Upper lobe of right lung (tissue), 1 donor: ENCODE measurements around the gene ELMOD1. TPM values are rescaled to one million over a fixed set of nuclear protein-coding genes. Genes with fewer than 3 reads are reported as not detected.

ENCODE experiments used
- ATAC-seq: fragments of 200-7000 bp; cut with Tn5 transposase; one replicate; pipeline ENCODE4 v1.9.1; 2020; ENCODE audit warnings: mild to moderate bottlenecking, moderate library complexity
- DNase-seq: peaks from one replicate; pipeline ENCODE4 v3.0.0-alpha.2; 2020
- H3K27ac ChIP-seq: fragments of 200-600 bp; one replicate; pipeline ENCODE4 v1.8.0; 2022
- H3K27me3 ChIP-seq: fragments of 200-600 bp; one replicate; pipeline ENCODE4 v1.8.0; 2022; ENCODE audit warnings: mild to moderate bottlenecking
- H3K36me3 ChIP-seq: fragments of 200-600 bp; one replicate; pipeline ENCODE4 v1.8.0; 2022
- H3K4me1 ChIP-seq: fragments of 200-600 bp; one replicate; pipeline ENCODE4 v1.8.0; 2022
- H3K4me3 ChIP-seq: fragments of 200-600 bp; one replicate; pipeline ENCODE4 v1.8.0; 2022; ENCODE audit warnings: mild to moderate bottlenecking
- H3K9me3 ChIP-seq: fragments of 200-600 bp; one replicate; pipeline ENCODE4 v1.8.0; 2022
- intact Hi-C: fragments of 100-400 bp; cut with DNase I; formaldehyde crosslinking; loops from one replicate; pipeline ENCODE4 v1.11.0; 2022
- total RNA-seq: library from RNA; stranded (reverse); fragmentation: NEBNext Ultra II Directional; extraction: Animal tissue kit (Norgen Biotek cat#: 25700); gene quantifications from one replicate; pipeline ENCODE4 v1.2.1, GENCODE V29; 2021
- TF ChIP-seq, protein P1 (sequence below): fragments of 200-600 bp; IDR thresholded peaks from one replicate; pipeline ENCODE4 v1.8.0; 2022; ENCODE audit warnings: antibody characterized with exemption
- donor health status: DM: no; HTN: yes; CAD: no; lungs with severe emphysema.

ELMOD1 gene
- total RNA-seq, 1 donor from 2014 or later = 2.8 TPM

- TF ChIP-seq, protein P1, sequence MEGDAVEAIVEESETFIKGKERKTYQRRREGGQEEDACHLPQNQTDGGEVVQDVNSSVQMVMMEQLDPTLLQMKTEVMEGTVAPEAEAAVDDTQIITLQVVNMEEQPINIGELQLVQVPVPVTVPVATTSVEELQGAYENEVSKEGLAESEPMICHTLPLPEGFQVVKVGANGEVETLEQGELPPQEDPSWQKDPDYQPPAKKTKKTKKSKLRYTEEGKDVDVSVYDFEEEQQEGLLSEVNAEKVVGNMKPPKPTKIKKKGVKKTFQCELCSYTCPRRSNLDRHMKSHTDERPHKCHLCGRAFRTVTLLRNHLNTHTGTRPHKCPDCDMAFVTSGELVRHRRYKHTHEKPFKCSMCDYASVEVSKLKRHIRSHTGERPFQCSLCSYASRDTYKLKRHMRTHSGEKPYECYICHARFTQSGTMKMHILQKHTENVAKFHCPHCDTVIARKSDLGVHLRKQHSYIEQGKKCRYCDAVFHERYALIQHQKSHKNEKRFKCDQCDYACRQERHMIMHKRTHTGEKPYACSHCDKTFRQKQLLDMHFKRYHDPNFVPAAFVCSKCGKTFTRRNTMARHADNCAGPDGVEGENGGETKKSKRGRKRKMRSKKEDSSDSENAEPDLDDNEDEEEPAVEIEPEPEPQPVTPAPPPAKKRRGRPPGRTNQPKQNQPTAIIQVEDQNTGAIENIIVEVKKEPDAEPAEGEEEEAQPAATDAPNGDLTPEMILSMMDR = peak; percentile 48
- intact Hi-C loops = no loop called here
- Histone ChIP-seq H3K27ac (no peak overlapping the region), H3K4me1 (no peaks in the 10 kb centered on the region), H3K27me3 (peaks cover 30% of the 10 kb centered on the region), H3K4me3 (no peak overlapping the region), H3K36me3 (no peaks in the 10 kb centered on the region), H3K9me3 (no peaks in the 10 kb centered on the region)
- ATAC-seq (peak; percentile 90), DNase-seq (peak; percentile 67)
Measured at GRCh38 chr11:107598225-107599139, 7.5 kb downstream of the ELMOD1 start.

GRCh38 chr11:107605061-107606006 lies 14.4 kb downstream of the ELMOD1 start:
- Histone ChIP-seq H3K4me3 (no peak overlapping the region), H3K4me1 (no peaks in the 10 kb centered on the region), H3K27ac (no peak overlapping the region), H3K27me3 (peaks cover 29% of the 10 kb centered on the region), H3K9me3 (no peaks in the 10 kb centered on the region), H3K36me3 (no peaks in the 10 kb centered on the region)
- no peak for DNase-seq
- TF ChIP-seq, protein P1 = no peak
- intact Hi-C loops = no loop called here
- no peak for ATAC-seq

- no peaks in the 10 kb centered on the region for H3K9me3 ChIP-seq
- no peaks in the 10 kb centered on the region for H3K36me3 ChIP-seq
- H3K27ac ChIP-seq = no peak overlapping the region
- H3K27me3 ChIP-seq = peaks cover 29% of the 10 kb centered on the region
- TF ChIP-seq, protein P1 = no peak
- DNase-seq (no peak), ATAC-seq (no peak)
- H3K4me3 ChIP-seq = no peak overlapping the region
- H3K4me1 ChIP-seq = no peaks in the 10 kb centered on the region
- intact Hi-C loops = no loop called here
Measured at GRCh38 chr11:107606141-107606540, 15.2 kb downstream of the ELMOD1 start.

- TF ChIP-seq, protein P1 = no peak
- no peaks in the 10 kb centered on the region for H3K36me3 ChIP-seq
- no peak overlapping the region for H3K27ac ChIP-seq
- peaks cover 18% of the 10 kb centered on the region for H3K27me3 ChIP-seq
- intact Hi-C loops = no loop called here
- no peaks in the 10 kb centered on the region for H3K4me1 ChIP-seq
- DNase-seq (no peak), ATAC-seq (no peak)
- no peak overlapping the region for H3K4me3 ChIP-seq
- no peaks in the 10 kb centered on the region for H3K9me3 ChIP-seq
Measured at GRCh38 chr11:107608809-107609208, 17.9 kb downstream of the ELMOD1 start.

- Histone ChIP-seq H3K9me3 (no peaks in the 10 kb centered on the region), H3K27ac (no peak overlapping the region), H3K4me1 (no peaks in the 10 kb centered on the region), H3K27me3 (peaks cover 18% of the 10 kb centered on the region), H3K4me3 (no peak overlapping the region), H3K36me3 (no peaks in the 10 kb centered on the region)
- intact Hi-C loops = no loop called here
- DNase-seq (no peak), ATAC-seq (no peak)
- TF ChIP-seq, protein P1 = no peak
Measured at GRCh38 chr11:107609400-107610218, 18.7 kb downstream of the ELMOD1 start.
